AG04449 (cell line): ENCODE data around the gene MKX.

Experiments
- CTCF ChIA-PET: fragments of 350-600 bp; formaldehyde crosslinking; extraction: SDS; loops from one replicate; lab custom pipeline; 2021; ENCODE audit warnings: antibody characterized with exemption; lab: Yijun Ruan, JAX
- POLR2A ChIA-PET: fragments of 400-600, 350-600 bp; formaldehyde crosslinking; extraction: SDS; loops from one replicate; lab custom pipeline; 2020; ENCODE audit warnings: antibody characterized with exemption, inconsistent platforms; lab: Yijun Ruan, JAX
- DNase-seq: peaks from one replicate; pipeline ENCODE4 v3.0.0-alpha.2; 2010; ENCODE audit warnings: low read depth, low spot score
- H3K4me3 ChIP-seq: 2 replicates; pipeline ENCODE4 v1.5.1; 2011; ENCODE audit warnings: low read depth, mild to moderate bottlenecking, control low read depth, low read length
- TF ChIP-seq, protein P1 (sequence below): IDR thresholded peaks from one replicate; pipeline ENCODE4 v1.5.1; 2011; ENCODE audit warnings: mild to moderate bottlenecking, moderate library complexity, low read length, control low read depth, inconsistent platforms; ENCODE audit not compliant: insufficient read depth; ENCODE audit errors: missing control alignments

Gene MKX

DNA sequence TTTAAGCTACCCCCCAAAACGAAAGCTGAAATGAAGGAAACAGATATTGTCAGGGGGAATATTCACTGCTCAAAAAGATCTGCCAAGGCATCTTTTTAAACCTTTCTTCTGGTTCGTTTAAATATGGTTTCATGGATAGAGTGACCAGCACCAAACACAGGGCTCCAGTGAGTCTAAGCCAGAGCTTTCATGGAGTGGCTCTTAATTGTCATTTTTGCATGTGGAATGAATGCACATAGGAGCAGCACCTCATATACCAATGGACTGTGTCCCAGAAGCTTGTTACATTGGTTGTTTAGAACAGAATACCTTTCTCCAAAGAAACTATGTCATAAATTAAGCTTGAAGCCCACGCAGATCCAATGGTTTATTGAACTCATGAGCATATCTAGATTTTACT, 17.3 kb downstream of the MKX start:
- TF ChIP-seq, protein P1, sequence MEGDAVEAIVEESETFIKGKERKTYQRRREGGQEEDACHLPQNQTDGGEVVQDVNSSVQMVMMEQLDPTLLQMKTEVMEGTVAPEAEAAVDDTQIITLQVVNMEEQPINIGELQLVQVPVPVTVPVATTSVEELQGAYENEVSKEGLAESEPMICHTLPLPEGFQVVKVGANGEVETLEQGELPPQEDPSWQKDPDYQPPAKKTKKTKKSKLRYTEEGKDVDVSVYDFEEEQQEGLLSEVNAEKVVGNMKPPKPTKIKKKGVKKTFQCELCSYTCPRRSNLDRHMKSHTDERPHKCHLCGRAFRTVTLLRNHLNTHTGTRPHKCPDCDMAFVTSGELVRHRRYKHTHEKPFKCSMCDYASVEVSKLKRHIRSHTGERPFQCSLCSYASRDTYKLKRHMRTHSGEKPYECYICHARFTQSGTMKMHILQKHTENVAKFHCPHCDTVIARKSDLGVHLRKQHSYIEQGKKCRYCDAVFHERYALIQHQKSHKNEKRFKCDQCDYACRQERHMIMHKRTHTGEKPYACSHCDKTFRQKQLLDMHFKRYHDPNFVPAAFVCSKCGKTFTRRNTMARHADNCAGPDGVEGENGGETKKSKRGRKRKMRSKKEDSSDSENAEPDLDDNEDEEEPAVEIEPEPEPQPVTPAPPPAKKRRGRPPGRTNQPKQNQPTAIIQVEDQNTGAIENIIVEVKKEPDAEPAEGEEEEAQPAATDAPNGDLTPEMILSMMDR = no peak
- no peak overlapping the region for H3K4me3 ChIP-seq
- DNase-seq = no peak
- CTCF ChIA-PET = interaction anchor here (0.6 to 2.6 kb wide), 5 partner anchors 9 to 653 kb away, joined by 3 to 10 read pairs (median 4); no protein-coding TSS in a partner anchor
- POLR2A ChIA-PET = no interaction called here

DNA sequence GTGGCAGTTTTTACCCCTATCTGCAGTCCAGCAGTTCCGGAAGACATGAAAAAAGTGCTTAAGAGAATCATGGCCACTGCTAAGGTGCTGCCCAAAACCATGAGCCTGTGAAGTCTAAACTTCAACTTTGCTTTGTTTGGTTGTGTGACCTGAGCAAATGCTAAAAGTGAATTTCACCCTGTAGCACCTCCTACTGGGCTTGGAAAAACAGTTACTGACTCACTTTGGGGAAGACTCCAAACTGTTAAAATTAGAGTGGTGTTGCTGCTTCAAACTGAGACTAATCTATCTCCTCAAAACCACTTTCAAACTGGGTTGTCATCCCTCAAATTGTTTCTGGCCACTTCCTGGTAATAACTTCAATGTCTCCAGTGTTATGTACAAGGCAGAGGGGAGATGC, 21.3 kb downstream of the MKX start:
- TF ChIP-seq, protein P1 = peak; percentile 23
- DNase-seq = no peak
- no peak overlapping the region for H3K4me3 ChIP-seq
- CTCF ChIA-PET = interaction anchor here (1.1 to 2.0 kb wide), 2 partner anchors 10 to 18 kb away, joined by 5 to 8 read pairs; no protein-coding TSS in a partner anchor
- POLR2A ChIA-PET = no interaction called here

DNA sequence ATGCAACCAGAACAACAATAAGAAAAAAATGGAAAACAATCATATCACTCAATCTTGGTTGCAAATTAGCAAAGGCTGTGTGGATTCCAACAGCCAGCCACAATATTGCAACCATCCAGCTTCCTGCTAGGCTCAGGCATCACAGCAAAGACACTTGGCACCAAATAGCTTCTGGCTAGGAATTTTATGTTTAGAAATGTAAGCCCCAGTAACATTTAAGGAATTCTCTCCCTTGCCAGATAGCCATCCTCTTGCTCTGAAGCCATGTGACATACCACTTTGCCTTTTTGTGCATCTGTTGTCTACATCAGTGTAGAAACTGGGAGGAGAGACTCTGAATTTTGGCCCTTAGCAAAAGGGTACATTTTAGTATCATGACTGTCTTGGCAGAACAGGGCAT, 22.2 kb downstream of the MKX start:
- TF ChIP-seq, protein P1 = no peak
- no peak overlapping the region for H3K4me3 ChIP-seq
- POLR2A ChIA-PET = interaction anchor here (1.3 kb wide), 2 partner anchors 13 to 20 kb away, joined by 6 to 9 read pairs; no protein-coding TSS in a partner anchor
- CTCF ChIA-PET = interaction anchor here (0.8 to 2.3 kb wide), 7 partner anchors 9 to 518 kb away, joined by 3 to 14 read pairs (median 4); no protein-coding TSS in a partner anchor
- DNase-seq = peak; percentile 73

DNA sequence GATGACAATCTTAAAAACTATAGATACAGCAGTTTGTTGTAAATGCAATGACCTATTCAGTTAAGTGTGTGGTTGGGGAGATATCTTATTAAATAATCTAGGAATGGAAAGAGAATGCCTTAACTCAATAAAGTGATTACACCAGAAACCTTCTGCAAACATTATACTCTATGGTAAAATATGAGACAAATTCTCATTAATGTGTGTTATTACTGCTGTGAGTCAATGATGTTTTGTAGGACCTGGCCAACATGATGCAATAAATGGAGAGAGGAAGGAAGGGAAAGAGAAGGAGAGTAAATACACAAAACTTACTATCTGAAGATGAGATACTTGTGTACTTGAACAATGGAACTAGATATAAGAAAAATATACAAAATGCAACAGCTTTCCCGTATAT, 25.1 kb downstream of the MKX start:
- TF ChIP-seq, protein P1 = no peak
- CTCF ChIA-PET = interaction anchor here (0.8 kb wide), 1 partner anchor 54 kb away, joined by 3 read pairs; no protein-coding TSS in a partner anchor
- no peak for DNase-seq
- H3K4me3 ChIP-seq = no peak overlapping the region
- POLR2A ChIA-PET = interaction anchor here (0.6 to 0.7 kb wide), 2 partner anchors 39 to 65 kb away, joined by 3 to 4 read pairs; no protein-coding TSS in a partner anchor

DNA sequence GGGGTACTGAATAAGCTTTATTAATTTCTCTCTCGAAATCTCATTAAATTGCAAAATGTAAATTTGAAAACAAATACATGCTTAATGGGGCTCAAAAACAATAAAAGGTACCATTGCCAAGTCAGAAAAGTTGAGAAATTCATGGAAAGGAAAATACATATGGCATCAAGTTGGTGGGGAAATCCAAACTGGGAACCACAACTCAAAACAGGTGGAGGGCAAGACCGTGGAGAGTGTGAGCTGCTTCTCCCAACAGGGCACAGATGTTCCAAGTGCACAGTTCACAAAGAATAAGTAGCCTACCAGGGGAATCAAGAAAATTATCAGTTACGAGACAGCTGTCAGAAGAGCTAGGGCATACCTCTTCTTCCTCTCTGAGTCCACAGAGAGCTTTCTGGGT, 26.6 kb downstream of the MKX start:
- CTCF ChIA-PET = interaction anchor here (1.0 to 1.9 kb wide), 3 partner anchors 23 to 61 kb away, joined by 3 to 5 read pairs (median 4); no protein-coding TSS in a partner anchor
- DNase-seq = no peak
- TF ChIP-seq, protein P1 = no peak
- no peak overlapping the region for H3K4me3 ChIP-seq
- POLR2A ChIA-PET = no interaction called here

DNA sequence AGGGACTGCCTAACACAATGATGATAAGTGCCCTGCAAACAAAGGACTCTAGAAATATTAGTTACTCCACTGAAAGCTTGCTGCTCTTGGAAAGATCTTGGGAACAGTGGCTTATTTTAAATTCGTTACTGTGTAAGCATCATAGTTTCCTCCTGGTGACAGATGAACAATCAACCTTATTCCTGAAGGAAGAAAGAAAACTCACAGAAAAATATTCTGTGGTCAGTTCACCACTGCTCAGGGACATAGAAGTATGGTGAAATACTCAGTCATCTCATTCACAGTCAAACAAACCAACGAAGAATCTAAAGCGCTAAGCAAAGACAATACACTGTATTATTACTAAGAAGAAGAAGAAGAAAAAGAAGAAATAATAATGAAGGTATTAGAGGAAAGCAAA, 27.8 kb downstream of the MKX start:
- DNase-seq = no peak
- no peak overlapping the region for H3K4me3 ChIP-seq
- TF ChIP-seq, protein P1 = no peak
- CTCF ChIA-PET = interaction anchor here (1.4 to 2.0 kb wide), 5 partner anchors 9 to 60 kb away, joined by 3 to 5 read pairs (median 5); no protein-coding TSS in a partner anchor
- POLR2A ChIA-PET = no interaction called here
